Stimulated activated CD8-positive, alpha-beta memory T cell treated with anti-CD3 and anti-CD28 coated beads, Interleukin-4, amount 100 ng/mL, for 48 hours (primary cell): Measurements from ENCODE around the gene CCDC85C.

Source experiments
- DNase-seq: peaks from one replicate; pipeline ENCODE4 v3.0.0-alpha.2; 2020

CCDC85C gene

DNA sequence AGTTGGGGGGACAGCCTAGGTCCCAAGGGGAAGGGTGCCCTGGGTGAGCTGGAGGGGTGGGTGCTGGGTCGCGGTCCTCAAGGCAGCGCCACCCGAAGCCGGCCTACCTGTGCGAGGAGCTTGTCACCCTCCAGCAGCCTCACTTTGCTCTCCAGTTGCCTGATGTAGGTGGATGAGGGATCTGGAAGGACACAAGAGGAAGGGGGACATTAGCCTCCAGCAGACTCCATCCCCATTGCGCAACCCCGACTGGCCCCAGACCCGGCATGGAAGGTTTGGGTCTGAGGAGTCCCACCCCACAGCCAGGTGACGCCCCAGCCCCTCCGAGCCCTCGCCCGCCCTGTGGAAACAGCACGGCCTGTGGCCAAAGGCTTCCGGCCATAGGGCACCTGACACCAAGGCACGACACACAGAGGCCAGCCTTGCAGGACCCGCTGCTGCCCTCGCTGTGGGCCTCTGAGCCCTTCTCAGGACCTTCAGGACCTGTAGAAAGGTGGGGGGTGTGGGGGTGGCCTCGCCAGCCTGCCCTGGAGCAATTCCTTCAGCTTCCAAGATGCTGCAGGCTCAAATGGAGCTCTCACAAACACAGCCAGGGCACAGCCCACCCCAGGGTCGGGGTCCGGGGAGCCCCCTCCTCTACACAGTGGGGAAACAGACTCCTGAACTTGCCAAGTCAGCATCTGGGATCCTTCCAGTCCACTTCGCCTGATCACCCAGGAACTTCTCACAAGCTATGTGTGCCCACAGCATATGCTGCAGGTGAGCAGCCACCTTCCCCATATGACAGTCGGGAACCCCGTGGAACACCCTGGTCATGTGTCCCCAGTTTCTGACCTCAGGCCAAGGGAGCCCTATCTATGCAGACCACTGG lies 67.9 kb downstream of the CCDC85C start:
- DNase-seq, result no peak

DNA sequence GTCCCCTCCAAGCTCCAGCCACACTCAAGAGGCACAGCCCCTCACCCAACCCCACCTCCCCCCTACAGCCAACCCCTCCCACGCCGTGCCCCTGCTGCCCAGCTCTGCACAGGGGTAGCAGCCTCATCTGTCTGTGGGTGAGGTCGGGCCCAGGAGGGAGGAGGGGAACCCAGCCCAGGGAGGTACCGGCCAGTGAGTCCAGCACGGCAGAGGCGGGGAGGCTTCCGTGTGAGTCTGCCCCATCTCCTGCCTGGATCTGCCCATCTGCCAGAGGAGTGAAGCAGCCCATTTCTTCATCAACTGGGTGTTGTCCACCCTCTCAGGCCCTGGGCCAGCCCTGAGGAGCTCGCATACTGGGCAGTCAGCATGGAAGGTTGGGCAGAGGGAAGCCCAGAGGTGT lies 68.6 kb downstream of the CCDC85C start:
- no peak for DNase-seq

DNA sequence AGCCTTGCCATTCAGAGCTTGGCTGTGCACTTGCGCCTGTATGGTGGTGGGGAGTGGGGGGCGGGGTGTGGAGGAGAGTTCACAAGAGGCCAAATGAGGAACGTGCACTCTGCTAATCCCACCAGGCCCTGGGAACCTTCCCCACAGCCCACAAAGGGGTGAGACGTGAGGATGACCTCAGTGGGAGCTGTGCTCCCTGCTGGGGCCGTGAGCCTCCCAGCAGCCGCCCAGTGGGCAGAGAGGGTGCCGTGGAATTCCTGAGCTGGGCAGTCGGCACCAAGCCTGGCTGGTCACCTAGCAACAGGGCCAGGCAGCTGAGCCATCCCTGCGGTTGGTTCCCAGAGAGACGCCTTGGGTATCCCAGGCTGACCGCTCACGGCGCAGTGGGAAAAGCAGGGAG lies 69.1 kb downstream of the CCDC85C start:
- no peak for DNase-seq

DNA sequence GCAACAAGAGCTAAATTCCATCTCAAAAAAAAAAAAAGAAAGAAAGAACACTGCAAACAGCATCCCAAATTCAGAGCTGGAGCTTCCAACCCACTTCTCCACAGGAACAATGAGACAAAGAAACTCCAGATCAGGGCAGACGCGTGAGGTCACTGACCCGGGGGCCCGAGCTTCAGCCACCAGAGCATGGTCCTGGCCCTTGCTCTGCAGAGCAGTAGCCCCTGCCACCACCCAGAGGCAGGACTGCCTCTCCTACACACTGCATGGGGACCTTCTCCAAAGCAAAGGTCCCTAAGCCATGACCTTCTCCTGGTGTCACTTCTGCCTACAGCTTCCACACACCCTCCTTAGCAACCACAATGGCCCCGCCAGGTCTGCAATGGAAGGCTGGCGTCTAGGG lies 69.7 kb downstream of the CCDC85C start:
- no peak for DNase-seq

DNA sequence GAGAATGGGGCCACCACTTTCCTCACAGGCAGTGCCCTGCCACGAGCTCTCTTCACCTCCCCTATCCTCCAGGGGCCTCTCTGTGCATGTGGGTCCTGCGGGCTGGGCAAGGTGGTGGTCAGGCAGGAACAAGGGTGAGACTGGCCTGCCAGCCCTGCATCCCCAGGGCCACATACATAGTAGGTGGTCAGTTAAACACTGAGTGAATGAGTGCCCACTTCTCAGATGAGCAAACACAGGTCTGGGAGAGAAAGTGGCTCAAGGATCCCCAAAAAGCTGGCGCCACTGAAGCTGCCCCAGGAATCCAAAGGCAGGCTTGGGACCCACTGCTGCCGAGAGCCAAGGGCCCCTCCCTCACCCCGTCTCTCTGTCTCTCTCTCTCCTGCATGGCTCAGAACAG lies 71.7 kb downstream of the CCDC85C start:
- no peak for DNase-seq

DNA sequence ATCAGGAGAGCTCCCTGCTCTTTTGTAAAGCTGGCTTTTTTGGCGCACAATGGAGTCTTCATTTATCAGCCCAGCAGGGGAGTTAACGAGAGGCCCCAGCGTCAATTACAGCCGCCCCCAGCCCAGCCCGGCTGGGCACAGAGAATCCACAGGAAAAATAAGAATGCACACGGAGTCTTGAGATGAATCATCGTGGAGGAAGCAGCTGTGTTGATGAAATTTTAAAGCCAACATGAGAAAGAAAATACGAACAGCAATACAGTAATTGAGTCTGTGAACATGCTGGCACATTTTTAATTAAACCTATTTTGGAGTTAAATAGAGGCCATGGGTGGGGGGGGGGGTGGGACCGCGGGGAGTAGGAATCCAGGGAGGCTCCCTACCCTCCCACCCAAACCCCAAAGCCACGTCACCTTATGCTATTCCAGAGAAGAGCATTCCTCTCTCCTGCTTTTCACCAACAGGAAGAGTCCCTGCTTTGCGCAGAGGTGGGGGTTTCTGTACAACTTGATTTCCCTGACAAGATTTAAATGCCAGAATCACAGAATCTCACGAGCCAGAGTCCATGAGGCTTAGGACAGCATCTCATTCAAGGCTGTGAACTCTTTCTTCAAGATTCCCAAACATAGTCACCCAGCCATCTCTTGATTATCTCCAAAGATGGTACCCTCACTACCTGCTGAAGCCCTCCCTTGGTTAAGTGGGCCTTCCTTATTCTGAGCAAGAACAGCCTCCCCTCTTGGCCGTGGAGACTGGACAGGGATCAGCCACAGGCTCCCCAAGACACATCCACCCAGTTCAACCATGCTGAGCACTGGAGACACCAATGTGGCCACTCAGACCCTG lies 72.5 kb downstream of the CCDC85C start:
- no peak for DNase-seq

DNA sequence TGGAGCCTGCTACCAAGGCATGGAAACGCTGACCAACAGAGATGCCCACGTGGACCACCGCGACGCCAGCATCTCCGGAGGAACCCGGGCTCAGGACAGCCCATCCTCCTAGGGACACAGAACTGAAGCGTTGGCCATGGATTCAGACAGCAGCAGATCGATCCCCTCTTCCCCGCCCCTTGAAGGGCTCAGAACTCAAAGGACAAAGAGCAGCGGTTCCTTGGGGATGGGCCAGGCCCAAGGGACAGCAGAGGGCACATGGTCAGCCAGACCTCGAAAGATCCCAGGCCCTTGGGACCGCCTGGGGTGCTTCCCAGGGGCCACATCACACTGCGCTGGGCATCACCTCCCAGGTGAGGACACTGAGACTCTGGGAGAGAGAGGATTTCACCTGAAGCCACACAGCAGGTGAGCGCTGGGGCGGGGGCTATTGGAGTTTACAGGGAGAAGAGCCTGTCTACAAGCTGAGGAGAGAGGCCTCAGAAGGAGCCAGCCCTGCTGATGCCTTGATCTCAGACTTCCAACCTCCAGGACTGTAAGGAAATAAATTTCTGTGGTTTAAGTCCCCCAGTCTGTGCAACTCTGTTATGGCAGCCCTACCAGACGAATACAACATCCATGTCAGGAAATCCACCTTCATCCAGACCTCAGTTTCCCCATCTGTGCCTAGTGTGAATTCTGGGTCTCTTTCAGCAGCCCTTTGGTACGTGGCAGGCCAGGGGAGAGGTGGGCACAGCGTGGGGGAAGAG lies 73.4 kb downstream of the CCDC85C start:
- no peak for DNase-seq

DNA sequence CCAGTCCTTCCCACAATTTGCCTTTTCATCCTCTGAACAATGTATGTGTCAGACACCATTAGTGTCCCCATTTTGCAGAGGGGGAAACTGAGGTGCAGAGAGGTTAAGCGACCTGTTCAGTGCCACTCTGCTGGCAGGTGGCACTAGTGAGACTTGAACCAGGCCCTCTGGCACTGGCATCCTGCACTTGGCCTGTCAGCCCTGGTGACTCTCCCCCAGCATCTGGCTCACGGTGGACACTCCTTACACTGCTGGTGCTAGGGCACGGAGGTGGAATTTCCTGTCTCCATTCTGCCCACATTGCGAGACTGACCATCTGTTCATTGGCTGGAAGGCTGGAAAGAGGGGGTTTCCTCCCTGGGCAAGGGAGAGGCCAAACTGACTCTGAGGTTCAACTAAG lies 74.1 kb downstream of the CCDC85C start:
- no peak for DNase-seq

DNA sequence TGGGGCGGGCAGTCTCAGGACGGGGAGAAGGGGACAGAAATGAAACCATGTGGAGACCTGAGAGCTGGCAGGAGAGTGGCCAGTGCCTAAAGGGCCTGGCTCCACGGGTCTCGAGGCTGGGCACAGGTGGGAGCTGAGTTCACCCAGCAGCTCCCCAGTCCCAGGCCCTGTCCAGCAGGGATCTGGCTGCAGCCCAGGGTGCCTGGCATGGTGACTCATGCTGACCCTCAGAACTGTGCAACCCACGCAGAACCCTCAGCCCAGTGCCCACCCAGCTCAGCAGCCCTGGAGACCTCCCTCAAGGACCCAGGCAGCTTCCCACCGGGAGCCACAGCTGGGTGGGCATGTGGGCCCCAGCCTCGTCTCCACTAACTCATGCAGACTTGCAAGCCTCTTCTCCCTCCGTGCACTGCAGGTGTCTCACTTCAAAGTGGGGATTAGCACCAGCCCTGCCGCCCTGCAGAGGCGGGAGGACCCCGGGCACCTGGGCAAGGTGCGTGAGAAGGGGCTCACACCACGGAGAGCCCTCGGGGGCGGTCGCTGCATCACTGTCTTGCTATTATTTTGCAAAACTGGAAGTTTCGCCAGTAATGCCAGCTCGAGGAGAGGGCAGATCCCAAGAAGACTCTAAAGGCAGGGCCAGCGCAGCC lies 76.5 kb downstream of the CCDC85C start:
- no peak for DNase-seq

DNA sequence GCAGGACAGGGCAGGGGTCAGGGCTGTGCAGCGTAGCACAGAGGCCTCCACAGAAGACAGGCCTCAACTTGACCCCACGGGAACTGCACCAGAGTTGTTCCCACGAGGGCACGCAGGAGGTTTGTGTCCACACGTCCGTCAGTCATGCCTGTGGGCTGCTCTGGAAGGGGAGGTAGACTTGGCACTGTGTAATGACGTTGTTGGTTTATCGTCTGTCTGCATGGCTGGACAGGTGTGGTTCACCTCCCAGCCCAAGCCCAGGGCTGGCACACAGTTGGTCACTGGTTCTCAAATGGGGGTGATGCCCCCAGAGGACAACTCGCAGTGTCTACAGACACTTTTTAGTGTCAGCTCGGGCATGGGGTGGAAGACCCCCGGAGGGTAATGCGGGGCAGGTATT lies 77.0 kb downstream of the CCDC85C start:
- no peak for DNase-seq

DNA sequence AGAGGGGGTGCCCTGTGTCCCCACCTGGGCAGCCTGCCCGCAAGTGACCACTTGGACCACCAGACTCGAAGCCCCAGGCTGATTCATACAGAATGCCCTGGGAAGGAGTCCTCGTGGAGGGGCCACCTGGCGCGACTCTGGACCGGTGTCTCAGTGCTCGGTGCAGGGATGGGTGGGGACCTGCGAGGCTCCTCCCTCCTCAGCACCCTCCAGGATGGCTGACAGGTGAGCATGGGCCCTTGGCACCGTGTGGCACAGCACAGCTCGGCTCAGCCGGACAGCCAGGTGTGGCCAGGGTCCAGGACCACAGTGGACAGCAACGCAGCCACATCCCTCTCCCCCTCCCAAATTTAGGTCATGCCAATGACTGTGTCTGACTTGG lies 78.3 kb downstream of the CCDC85C start:
- DNase-seq, result no peak

DNA sequence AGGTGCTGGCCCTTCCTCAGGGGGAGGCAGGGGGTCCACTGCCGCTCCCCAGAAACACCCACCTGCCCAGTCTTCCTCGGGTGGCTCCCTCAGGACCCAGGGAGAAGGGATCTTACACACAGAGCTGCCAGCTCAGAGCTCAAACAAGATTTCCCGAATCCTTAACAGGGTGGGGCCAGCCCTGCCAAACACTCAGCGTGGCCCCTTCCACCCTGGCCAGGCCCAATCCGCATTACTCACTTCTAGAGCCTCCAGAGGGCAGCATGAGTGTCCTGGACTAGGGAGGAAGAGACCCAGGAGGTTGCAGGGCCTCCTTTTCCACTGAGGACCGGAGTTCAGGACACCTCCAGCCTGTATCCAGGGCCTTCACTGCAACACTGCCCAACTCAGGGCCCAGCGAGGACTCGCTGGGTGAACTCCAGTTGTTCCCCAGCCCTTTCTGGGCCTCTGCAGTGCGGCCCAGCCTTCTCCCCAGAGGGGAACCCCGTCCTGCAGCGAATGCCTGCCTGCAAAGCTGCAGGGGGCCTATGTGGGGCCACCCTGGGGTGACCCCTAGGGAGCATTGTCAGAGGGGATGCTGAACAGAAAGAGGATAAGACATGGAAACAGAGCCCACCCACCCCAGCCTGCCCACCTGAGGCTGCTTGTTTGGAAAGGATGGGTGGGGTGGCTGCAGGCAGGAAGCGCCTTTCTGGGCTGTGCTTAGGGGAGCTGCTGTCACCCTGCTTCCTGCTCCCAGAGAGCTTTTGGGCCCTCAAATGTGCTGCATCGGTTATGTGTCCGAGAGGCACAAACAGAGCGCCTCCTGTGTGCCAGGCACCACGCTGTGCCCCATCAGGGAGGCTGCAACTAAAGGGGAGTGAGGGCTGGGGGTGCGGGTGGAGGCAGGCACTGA lies 79.0 kb downstream of the CCDC85C start:
- no peak for DNase-seq

DNA sequence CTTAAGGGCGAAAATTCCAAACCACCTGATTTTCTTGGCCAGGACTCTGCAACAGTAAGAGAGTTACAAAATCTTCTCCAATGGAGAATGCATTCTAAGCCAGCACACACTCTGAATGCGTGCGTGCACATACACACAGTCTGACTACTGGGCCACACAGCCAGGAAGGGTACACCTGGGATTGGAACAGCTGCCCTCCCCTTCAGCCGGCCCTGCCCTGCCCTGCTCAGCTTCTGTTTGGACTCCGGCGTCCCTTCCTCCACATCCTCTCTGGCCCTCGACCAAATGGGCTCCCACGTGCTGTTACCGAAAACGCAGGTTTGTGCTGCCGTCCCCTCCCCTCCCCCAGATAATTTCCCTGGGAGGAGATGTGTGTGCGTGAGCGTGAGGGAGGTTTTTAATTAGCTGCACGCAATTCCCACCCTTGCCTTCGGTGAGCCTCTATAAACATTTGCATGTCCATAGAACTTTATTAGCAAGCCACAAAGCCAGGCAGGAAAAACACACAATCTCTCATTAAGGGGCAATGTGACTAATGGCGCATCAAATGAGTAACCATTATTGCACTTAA lies 79.8 kb downstream of the CCDC85C start:
- DNase-seq, result no peak

DNA sequence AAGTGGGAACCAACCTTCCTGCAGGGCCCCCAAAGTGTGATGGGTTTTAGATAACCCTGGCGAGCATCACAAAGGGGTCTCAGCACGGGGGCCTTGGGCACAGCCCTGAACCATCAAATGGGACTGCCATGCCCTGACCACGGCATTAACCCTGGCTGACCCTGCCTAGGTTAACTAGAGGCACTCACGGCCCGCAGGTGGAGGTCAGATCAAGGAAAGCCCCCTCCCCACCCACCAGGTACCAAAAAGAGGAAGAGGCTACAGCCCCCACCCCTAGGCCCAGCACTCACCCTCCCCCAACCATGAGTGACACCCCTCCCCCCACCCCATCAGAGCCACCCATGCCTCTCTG lies 80.3 kb downstream of the CCDC85C start:
- no peak for DNase-seq

DNA sequence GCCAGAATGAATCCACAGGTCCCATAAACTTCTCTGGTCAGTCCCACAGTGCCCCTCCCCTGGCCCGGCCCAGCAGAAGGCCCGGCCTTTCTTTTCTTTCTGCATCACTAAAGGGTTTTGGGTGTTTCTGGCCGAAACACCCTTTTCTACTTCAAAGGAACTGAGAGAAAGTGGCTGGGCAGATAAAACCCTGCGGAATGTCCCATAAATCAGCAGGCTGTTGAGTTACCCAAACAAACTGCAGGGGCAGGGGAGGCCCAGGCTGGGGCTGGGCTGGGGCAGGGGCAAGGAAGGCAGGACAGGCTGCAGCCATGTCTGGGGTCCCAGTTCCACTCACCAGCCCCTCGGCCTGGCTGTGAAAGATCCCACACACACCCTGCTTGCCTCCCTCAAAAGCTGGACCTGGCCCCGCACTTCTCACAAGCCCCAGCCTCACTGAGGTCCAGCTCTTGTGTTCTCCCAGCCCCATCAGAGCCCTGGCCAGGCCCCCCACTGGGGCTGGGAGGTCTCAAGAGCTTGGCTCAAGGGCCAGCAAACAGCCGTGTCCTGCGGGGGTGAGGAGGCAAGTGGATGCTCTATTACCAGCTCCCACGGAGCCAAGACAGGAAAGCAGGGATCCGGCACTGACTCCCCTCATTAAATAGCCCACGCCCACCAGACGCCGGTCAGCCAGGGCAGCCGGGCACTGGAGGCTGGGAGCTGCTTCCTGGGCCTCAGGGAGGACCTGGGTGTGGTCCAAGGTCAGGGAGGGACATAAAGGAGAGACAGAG lies 80.9 kb downstream of the CCDC85C start:
- no peak for DNase-seq

DNA sequence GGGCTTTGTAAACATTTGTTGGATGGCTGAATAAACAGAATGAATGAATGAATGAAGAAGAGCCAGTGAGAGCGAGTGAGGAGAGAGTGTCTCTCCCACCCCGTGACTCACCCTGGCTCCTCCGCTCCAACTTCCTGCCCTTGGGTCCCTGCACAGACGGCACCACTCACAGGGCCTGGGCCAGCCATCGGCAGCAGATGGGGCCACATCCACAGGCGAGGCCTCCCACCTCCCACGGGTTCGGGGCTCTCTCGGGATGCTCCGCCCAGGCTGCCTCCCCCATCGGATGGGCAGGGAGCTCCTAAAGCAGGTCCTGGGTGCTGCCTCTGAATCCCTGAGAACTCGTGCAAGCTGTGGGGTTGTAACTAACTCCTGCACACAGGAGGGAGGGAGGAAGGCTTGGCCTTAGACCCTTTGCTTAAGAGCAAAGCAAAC lies 81.5 kb downstream of the CCDC85C start:
- DNase-seq, result no peak

DNA sequence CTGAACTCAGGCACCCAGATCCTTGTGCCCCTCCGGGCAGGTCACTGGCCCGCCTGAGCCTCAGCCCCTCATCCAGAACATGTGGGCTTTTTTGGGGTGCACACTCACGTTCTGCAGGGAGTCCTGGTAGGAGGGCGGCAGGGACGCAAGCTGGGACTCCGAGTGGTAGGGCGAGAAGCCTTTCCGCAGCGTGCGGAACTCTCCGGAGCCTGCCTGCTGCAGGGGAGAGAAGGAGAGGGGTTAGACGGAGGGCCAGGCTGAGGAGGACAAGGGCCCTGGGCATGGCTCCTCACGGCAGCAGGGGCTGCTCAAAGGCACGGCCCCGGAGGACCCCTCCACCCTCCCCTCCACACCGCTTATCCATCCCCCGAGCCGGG lies 82.0 kb downstream of the CCDC85C start:
- no peak for DNase-seq

DNA sequence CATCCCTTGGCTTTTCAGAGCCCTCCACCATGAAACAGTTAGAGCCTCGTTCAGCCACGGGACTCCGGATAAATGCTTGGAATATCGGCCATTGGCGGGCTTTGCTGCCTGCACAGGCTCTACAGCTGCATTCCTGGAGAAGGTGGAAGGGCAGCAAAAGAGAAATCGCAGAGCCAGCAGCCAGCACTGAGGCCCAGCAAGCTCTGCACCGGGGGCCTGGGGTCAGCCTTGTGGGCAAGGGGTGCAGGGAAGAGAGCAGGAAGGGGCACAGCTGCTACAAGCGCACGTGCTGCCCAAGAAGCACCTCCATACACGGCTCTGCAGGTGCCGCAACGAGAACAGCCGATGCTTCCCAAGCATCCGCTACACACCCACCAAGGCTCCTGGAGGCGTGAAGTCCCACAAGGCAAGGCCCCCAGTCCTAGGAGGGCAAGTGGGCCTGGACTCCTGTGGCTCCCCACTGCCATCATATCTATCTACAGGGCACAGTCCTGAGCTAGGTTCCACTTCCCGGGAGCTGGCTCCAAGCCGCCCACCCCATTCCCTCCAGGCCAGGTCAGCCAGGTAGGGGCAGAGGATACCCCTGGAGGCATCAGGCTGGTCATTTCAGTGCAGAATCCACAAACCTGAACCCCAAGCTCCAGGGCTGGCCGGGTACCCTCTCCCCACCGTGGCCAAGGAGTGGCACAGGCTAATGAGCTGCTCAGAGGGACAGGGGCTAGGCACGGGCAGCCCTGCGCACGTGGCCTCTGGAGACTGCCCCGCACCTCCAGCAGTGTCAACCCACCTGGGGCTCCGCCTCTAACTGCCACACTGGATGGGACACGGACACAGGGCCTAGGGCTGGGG lies 82.6 kb downstream of the CCDC85C start:
- DNase-seq, result no peak

DNA sequence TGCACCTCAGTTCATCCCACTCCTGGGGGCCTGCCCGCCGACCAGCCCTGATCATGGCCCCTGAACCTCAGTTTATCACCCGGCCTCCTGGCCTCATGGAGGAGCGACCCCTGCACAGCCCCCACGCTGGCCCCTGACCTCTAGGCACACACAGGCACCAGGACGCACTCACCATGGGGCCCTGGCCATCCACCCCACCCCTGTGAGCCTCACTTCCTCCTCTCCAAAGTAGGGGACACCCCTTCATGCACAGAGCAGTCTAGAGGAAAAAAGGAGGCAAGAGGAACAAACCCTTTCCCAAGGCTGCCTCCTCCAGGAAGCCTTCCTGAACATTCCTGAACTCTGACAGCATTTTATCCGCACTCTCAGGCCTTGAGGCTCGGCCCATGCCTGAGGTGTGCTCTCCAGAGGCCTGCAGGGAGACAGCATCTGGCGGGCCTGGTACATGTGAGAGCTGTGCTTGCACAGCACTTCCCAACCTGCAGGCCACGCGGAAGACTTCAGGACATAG lies 83.4 kb downstream of the CCDC85C start:
- DNase-seq, result no peak
